Chondrocyte (in vitro differentiated cells): ENCODE results near the gene GRPR. TPM values are rescaled to one million over a fixed set of nuclear protein-coding genes. Genes with fewer than 3 reads are reported as not detected.

Experiments used
- DNase-seq: peaks from one replicate; pipeline ENCODE4 v3.0.0; 2021; ENCODE audit warnings: mixed read lengths, low spot score
- H3K27ac Mint-ChIP-seq: one replicate; pipeline ENCODE4 v1.8.0; 2021; ENCODE audit warnings: mild to moderate bottlenecking, moderate library complexity, mixed read lengths; ENCODE audit not compliant: unreplicated experiment
- H3K27me3 Mint-ChIP-seq: 2 replicates; pipeline ENCODE4 v1.8.0; 2021; ENCODE audit warnings: low read depth, mixed read lengths
- H3K36me3 Mint-ChIP-seq: 2 replicates; pipeline ENCODE4 v1.8.0; 2021; ENCODE audit warnings: low read depth, mixed read lengths
- H3K4me1 Mint-ChIP-seq: 2 replicates; pipeline ENCODE4 v1.8.0; 2021; ENCODE audit warnings: low read depth, mild to moderate bottlenecking, mixed read lengths
- H3K4me3 Mint-ChIP-seq: one replicate; pipeline ENCODE4 v1.8.0; 2021; ENCODE audit warnings: mild to moderate bottlenecking, moderate library complexity, mixed read lengths; ENCODE audit not compliant: unreplicated experiment
- H3K9me3 Mint-ChIP-seq: 2 replicates; pipeline ENCODE4 v1.8.0; 2021; ENCODE audit warnings: low read depth, mixed read lengths
- CTCF ChIP-seq: fragments of 200-600 bp; sonication (generic); IDR thresholded peaks from 2 replicates; pipeline ENCODE4 v1.5.0; 2021; ENCODE audit warnings: antibody characterized with exemption, mild to moderate bottlenecking, moderate library complexity
- total RNA-seq: library from RNA; stranded (reverse); gene quantifications from 3 replicates; pipeline ENCODE4 v1.2.1, GENCODE V29; 2021

The GRPR gene
- total RNA-seq, 1 donor from 2014 or later = 0.17 TPM

GRCh38 chrX:16119353-16120220, 3.8 kb upstream of the GRPR start:
- no peak for DNase-seq
- peaks cover 17% of the 10 kb centered on the region for H3K4me1 Mint-ChIP-seq
- no peaks in the 10 kb centered on the region for H3K27me3 Mint-ChIP-seq

GRCh38 chrX:16120431-16120830, 2.9 kb upstream of the GRPR start:
- Mint-ChIP-seq H3K4me3 (no peak overlapping the region), H3K9me3 (peaks cover 11% of the 10 kb centered on the region), H3K4me1 (peaks cover 12% of the 10 kb centered on the region), H3K27me3 (no peaks in the 10 kb centered on the region), H3K27ac (no peak overlapping the region), H3K36me3 (peaks cover 4% of the 10 kb centered on the region)
- DNase-seq = no peak
- no peak for TF ChIP-seq CTCF

More at GRCh38 chrX:16119353-16120220, 3.8 kb upstream of the GRPR start:
- H3K27ac Mint-ChIP-seq = no peak overlapping the region
- peaks cover 11% of the 10 kb centered on the region for H3K9me3 Mint-ChIP-seq
- TF ChIP-seq CTCF = no peak
- H3K4me3 Mint-ChIP-seq = no peak overlapping the region
- H3K36me3 Mint-ChIP-seq = peaks cover 4% of the 10 kb centered on the region

GRCh38 chrX:16124201-16124600, 836 bp downstream of the GRPR start:
- peaks cover 2% of the 10 kb centered on the region for H3K36me3 Mint-ChIP-seq
- H3K4me1 Mint-ChIP-seq = peaks cover 16% of the 10 kb centered on the region
- TF ChIP-seq CTCF = no peak
- DNase-seq = no peak
- H3K27me3 Mint-ChIP-seq = no peaks in the 10 kb centered on the region
- peaks cover 2% of the 10 kb centered on the region for H3K9me3 Mint-ChIP-seq
- no peak overlapping the region for H3K27ac Mint-ChIP-seq
- no peak overlapping the region for H3K4me3 Mint-ChIP-seq

- DNase-seq = no peak
- no peaks in the 10 kb centered on the region for H3K36me3 Mint-ChIP-seq
- H3K4me1 Mint-ChIP-seq = peaks cover 14% of the 10 kb centered on the region
- no peak for TF ChIP-seq CTCF
- H3K27ac Mint-ChIP-seq = no peak overlapping the region
- H3K4me3 Mint-ChIP-seq = no peak overlapping the region
- H3K9me3 Mint-ChIP-seq = no peaks in the 10 kb centered on the region
- no peaks in the 10 kb centered on the region for H3K27me3 Mint-ChIP-seq
Measured at GRCh38 chrX:16125520-16126149, 2.3 kb downstream of the GRPR start.

- H3K4me1 Mint-ChIP-seq = peaks cover 8% of the 10 kb centered on the region
- no peaks in the 10 kb centered on the region for H3K27me3 Mint-ChIP-seq
- TF ChIP-seq CTCF = no peak
- no peaks in the 10 kb centered on the region for H3K9me3 Mint-ChIP-seq
- no peaks in the 10 kb centered on the region for H3K36me3 Mint-ChIP-seq
- no peak overlapping the region for H3K27ac Mint-ChIP-seq
- H3K4me3 Mint-ChIP-seq = no peak overlapping the region
- no peak for DNase-seq
Measured at GRCh38 chrX:16130707-16131106, 7.3 kb downstream of the GRPR start.
